ENCODE results near the gene PDE4D.
"Not testable (repeated sequence)": the region's sequence is repeated elsewhere in the genome, so short reads cannot be mapped to it uniquely, and the experiment has no call there.

Gene PDE4D

GRCh38 chr5:59583151-59583809 lies 310.2 kb downstream of the PDE4D start:
- DNase-seq (ENCODE audit: low read depth in 2 of 2): no peak

- no peak for DNase-seq (ENCODE audit: low read depth in 2 of 2)
Measured at GRCh38 chr5:59582746-59583145, 310.8 kb downstream of the PDE4D start.

DNA sequence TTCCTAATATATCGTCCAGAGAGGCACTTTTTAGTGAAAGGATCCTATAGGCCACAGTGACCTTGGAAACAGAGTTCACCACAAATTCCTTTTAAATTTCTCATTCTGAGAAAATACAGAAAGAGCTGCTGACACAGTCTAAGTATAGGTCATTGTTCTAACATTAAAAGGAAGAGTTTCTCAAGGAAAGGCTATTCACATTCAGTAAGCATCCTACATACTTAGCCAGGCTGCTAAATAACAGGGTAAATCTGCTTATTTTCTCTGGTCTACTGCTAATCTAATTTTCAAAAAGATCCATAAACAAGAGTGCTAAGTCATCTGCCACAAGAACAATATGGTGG lies 313.7 kb downstream of the PDE4D start:
- no peak for DNase-seq (ENCODE audit: low read depth in 2 of 2)

GRCh38 chr5:59579101-59579823 lies 314.3 kb downstream of the PDE4D start:
- no peak for DNase-seq (ENCODE audit: low read depth in 2 of 2)

- no peak for DNase-seq (ENCODE audit: low read depth in 2 of 2)
Measured at GRCh38 chr5:59577485-59577884, 316.0 kb downstream of the PDE4D start.

DNA sequence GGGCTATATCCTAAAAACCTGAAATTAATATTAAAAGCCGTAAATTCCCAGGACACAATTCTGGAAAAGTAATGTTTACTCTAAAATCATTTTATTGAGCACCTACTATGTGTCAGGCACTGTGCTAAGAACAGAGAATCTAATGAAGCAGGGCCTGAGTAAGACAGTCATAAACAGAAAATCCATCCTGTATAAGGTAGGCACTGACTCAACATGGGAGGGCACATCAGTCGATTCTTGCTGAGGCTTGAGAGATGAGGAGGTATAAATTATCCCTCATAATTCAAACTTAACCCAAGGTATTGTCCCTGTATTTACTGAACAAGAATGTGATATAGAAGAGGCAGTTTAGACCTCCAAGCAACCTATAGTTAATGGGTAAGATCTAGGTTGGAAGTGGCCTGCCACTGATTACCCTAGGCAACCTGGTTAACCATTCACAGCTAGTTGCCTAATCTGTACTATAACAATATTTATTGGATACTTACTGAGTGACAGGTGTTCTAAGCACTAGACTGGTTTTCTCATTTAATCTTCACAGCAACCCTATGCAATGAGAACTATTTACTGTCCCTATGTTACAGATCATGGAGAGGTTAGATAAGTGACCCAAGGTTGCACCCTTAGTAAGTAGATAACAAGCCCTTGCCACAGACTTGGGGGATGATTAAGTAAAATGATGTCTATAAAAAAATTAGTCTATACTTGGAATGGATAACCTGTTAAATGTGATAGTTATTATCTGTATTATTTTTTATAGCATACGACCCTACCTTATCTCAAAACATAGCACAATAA lies 317.7 kb downstream of the PDE4D start:
- DNase-seq (ENCODE audit: low read depth in 2 of 2): no peak

DNA sequence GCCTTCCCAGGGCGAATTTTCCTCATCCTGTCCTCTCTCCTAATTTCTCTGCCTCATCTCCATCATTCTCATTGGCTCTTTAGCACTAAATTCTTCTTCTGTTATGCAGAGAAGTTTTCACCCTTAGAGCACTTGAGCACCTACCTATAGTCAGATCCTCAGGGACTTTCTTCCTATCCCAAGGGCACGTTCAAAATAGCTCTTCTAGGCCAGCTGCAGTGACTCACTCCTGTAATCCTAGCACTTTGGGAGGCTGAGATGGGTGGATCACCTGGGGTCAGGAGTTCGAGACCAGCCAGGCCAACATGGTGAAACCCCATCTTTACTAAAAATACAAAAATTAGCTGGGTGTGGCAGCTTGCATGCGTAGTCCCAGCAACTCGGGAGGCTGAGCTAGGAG lies 320.0 kb downstream of the PDE4D start:
- not testable (repeated sequence) for DNase-seq (ENCODE audit: low read depth in 2 of 2)

GRCh38 chr5:59571067-59571466 lies 322.5 kb downstream of the PDE4D start:
- no peak for DNase-seq (ENCODE audit: low read depth in 2 of 2)

DNA sequence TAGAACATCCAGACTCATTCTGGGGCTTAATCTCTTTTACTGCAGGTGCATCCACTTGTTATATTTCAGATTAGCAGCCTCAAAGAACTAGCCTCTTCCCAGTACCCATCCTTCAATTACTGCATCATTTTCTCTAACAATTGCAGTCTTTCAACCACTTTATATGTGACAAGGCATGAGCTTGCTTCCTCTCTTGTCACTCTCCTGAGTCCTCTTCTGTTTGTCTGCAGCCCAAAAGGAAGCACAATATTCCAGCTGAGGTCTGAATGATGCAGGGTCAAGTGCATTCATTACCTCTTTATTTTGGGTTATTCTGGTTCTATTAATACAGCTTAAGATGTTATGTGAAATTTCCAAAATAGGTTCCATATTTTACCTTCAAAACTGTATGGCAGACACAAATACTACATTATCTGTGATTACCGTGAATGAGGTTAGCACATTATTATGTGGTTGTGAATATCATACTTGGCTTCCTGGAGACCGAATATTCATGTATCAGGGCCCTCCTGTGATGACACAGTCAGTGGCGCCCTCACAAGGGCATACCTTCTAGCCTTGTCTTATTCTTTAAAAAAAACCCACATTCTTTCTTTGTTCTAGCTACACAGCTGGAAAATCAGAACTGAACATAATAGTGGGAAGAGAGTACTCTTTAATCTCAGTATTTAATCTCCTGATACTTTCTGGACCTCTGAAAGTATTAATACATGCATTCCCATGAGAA lies 323.8 kb downstream of the PDE4D start:
- DNase-seq (ENCODE audit: low read depth in 2 of 2): no peak

GRCh38 chr5:59569158-59569557 lies 324.4 kb downstream of the PDE4D start:
- no peak for DNase-seq (ENCODE audit: low read depth in 2 of 2)

DNA sequence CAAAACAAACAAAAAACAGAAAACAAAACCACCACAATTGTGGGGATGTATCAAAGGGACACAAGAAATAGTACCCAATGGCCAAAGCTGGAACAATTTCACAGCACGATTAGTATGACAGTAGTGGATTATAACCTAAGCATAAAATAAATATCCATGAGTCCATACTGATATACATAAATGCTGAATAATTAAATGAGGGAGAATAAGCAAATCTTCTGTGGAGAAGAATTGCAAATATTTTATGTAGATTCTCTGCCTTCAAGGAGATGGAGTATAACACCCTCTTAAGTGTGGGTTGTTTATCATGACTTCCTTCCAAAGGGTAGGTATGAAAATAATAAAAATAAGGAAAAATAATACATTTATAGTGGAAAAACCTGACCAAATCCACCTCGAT lies 325.4 kb downstream of the PDE4D start:
- no peak for DNase-seq (ENCODE audit: low read depth in 2 of 2)

DNA sequence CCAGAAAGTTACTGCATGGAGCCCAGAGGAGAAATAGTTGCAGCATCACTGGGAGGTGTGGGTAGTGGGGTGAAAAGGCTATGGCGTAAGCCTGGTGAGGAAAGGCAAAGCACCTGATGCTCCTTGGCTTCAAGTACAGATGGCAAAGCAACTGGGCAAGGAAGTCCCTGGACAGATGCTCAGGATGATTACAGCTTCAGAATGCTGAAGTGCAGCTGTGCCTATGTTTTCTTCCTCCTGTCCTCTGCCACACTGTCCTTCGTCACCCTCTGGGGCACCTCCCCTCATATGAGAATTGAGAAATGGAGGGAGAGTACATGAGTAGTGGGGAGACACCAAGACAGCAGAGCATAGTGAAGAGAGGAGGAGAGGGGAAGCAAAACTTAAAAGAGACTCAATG lies 328.0 kb downstream of the PDE4D start:
- DNase-seq (ENCODE audit: low read depth in 2 of 2): no peak

- no peak for DNase-seq (ENCODE audit: low read depth in 2 of 2)
Measured at GRCh38 chr5:59564895-59565294, 328.6 kb downstream of the PDE4D start.

GRCh38 chr5:59562756-59563389 lies 330.7 kb downstream of the PDE4D start:
- DNase-seq (ENCODE audit: low read depth in 2 of 2): peak in 1 of 2 donors; percentile 3

GRCh38 chr5:59560553-59560952 lies 333.0 kb downstream of the PDE4D start:
- no peak for DNase-seq (ENCODE audit: low read depth in 2 of 2)

- DNase-seq (ENCODE audit: low read depth in 2 of 2): no peak
Measured at GRCh38 chr5:59559847-59560246, 333.7 kb downstream of the PDE4D start.

GRCh38 chr5:59559323-59559722 lies 334.2 kb downstream of the PDE4D start:
- DNase-seq (ENCODE audit: low read depth in 2 of 2): no peak

GRCh38 chr5:59558501-59558900 lies 335.0 kb downstream of the PDE4D start:
- DNase-seq (ENCODE audit: low read depth in 2 of 2): no peak

- DNase-seq (ENCODE audit: low read depth in 2 of 2): no peak
Measured at GRCh38 chr5:59557572-59557971, 336.0 kb downstream of the PDE4D start.

DNA sequence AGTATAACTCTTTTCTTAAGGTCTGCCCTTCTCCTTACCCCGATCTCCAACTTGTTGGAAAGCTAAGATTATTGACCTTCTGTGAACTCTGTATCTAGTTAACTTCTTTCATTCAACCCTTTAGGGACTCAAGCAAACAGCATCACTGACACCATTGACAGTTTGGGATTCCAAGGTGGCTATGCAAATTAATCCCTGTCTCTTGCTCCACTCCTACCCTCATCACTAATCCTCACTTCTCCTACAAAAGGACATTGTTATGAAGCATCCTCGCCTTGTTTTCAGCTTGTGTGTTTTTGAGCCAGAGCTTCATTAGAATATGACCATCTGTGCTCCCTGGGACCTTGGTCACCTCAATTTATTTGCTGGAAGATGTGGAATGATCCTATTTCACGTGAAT lies 337.9 kb downstream of the PDE4D start:
- DNase-seq (ENCODE audit: low read depth in 2 of 2): no peak

DNA sequence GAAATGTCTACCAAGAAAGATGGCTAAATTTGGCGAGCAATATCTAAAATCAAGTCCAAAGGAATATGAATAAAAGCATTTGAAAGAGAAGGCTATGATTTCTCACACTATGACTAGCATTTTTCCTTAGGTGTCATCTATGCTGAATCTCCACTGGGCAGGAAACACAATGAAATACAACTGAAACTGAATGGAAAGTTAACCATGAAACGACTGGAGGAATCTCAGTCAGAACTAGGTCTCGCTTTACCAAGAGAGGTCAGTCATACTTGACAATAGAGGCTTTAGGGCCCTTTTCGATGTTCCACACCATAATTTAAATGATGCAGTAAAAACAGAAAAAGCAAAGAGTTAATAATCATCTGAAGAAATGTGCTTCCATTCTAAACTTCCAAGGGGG lies 339.0 kb downstream of the PDE4D start:
- DNase-seq (ENCODE audit: low read depth in 2 of 2): no peak

- DNase-seq (ENCODE audit: low read depth in 2 of 2): no peak
Measured at GRCh38 chr5:59553992-59554391, 339.5 kb downstream of the PDE4D start.

Data from stimulated activated CD8-positive, alpha-beta memory T cell treated with anti-CD3 and anti-CD28 coated beads, Interleukin-7, amount 100 ng/mL, for 1 hour (primary cell).